Right hindlimb (tissue), 1 donor: ENCODE data around the gene MSANTD1.
A peak's percentile ranks its signal among the peaks of the same experiment; 100 is the strongest.

ENCODE experiments used
- DNase-seq: peaks from one replicate; pipeline ENCODE4 v3.0.0-alpha.2; 2018

The MSANTD1 gene

DNA sequence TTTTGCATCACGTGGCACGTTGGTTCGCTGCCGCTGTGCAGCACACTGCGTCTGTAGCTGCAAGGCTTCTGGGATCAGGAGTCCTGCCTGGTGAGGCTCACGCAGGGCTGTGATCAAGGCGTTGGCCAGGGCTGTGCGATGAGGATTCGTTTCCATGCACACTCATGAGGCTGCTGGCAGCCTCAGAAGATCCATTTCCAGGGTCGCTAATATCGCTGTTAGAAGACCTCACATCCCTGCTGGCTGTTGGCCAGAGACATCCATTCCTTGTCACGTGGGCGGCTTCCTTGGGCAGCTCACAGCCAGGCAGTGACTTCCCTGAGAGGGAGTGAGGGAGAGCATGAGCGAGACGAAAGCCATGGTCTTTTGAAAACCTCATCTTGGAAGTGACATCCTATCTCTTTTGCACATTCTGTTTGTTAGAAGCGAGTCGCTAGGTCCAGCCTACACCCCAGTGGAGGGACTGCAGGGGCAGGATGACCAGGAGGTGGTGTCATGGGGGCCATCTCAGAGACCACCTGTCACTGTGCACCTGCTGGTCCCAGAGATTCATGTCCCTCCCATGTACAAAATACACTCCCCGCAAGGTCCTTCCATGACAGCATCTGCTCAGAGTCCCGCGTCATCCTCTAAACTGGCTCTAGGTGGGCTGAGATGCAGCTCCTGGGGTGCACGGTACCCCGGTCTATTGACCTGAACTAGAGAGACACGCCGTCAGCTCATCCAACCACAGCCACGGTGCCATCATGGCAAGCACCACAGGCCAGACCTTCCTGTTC is 56.1 kb downstream of the MSANTD1 start:
- peak; percentile 80 for DNase-seq

GRCh38 chr4:3305610-3306371 is 56.8 kb downstream of the MSANTD1 start:
- no peak for DNase-seq
